WI38 (cell line): ENCODE results near the gene AFMID.

ENCODE experiments used
- H3K4me3 ChIP-seq: 2 replicates; pipeline ENCODE4 v1.5.1; 2011; ENCODE audit warnings: low read depth, mild to moderate bottlenecking, control low read depth, low read length
- TF ChIP-seq, protein P1 (sequence below): IDR thresholded peaks from 2 replicates; pipeline ENCODE4 v1.5.1; 2012; ENCODE audit warnings: low read depth, mild to moderate bottlenecking, control low read depth, low read length

The AFMID gene

DNA sequence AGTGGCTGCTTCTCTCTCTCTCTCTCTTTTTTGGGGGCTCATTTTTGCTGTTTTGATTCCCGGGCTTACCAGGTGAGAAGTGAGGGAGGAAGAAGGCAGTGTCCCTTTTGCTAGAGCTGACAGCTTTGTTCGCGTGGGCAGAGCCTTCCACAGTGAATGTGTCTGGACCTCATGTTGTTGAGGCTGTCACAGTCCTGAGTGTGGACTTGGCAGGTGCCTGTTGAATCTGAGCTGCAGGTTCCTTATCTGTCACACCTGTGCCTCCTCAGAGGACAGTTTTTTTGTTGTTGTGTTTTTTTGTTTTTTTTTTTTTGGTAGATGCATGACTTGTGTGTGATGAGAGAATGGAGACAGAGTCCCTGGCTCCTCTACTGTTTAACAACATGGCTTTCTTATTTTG is 36.6 kb downstream of the AFMID start:
- TF ChIP-seq, protein P1, sequence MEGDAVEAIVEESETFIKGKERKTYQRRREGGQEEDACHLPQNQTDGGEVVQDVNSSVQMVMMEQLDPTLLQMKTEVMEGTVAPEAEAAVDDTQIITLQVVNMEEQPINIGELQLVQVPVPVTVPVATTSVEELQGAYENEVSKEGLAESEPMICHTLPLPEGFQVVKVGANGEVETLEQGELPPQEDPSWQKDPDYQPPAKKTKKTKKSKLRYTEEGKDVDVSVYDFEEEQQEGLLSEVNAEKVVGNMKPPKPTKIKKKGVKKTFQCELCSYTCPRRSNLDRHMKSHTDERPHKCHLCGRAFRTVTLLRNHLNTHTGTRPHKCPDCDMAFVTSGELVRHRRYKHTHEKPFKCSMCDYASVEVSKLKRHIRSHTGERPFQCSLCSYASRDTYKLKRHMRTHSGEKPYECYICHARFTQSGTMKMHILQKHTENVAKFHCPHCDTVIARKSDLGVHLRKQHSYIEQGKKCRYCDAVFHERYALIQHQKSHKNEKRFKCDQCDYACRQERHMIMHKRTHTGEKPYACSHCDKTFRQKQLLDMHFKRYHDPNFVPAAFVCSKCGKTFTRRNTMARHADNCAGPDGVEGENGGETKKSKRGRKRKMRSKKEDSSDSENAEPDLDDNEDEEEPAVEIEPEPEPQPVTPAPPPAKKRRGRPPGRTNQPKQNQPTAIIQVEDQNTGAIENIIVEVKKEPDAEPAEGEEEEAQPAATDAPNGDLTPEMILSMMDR, result no peak
- no peak overlapping the region for H3K4me3 ChIP-seq

DNA sequence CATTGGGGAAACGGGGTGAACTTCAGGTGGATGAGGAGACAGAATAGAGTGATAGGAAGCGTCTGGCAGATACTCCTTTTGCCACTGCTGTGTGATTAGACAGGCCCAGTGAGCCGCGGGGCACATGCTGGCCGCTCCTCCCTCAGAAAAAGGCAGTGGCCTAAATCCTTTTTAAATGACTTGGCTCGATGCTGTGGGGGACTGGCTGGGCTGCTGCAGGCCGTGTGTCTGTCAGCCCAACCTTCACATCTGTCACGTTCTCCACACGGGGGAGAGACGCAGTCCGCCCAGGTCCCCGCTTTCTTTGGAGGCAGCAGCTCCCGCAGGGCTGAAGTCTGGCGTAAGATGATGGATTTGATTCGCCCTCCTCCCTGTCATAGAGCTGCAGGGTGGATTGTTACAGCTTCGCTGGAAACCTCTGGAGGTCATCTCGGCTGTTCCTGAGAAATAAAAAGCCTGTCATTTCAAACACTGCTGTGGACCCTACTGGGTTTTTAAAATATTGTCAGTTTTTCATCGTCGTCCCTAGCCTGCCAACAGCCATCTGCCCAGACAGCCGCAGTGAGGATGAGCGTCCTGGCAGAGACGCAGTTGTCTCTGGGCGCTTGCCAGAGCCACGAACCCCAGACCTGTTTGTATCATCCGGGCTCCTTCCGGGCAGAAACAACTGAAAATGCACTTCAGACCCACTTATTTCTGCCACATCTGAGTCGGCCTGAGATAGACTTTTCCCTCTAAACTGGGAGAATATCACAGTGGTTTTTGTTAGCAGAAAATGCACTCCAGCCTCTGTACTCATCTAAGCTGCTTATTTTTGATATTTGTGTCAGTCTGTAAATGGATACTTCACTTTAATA is 37.3 kb downstream of the AFMID start:
- no peak overlapping the region for H3K4me3 ChIP-seq
- TF ChIP-seq, protein P1, result no peak

DNA sequence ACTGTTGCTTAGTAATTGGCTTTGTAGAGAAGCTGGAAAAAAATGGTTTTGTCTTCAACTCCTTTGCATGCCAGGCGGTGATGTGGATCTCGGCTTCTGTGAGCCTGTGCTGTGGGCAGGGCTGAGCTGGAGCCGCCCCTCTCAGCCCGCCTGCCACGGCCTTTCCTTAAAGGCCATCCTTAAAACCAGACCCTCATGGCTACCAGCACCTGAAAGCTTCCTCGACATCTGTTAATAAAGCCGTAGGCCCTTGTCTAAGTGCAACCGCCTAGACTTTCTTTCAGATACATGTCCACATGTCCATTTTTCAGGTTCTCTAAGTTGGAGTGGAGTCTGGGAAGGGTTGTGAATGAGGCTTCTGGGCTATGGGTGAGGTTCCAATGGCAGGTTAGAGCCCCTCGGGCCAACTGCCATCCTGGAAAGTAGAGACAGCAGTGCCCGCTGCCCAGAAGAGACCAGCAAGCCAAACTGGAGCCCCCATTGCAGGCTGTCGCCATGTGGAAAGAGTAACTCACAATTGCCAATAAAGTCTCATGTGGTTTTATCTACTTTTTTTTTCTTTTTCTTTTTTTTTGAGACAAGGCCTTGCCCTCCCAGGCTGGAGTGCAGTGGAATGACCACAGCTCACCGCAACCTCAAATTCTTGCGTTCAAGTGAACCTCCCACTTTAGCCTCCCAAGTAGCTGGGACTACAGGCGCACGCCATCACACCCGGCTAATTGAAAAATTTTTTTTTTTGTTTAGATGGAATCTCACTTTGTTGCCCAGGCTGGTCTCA is 38.1 kb downstream of the AFMID start:
- no peak overlapping the region for H3K4me3 ChIP-seq
- TF ChIP-seq, protein P1, result no peak

DNA sequence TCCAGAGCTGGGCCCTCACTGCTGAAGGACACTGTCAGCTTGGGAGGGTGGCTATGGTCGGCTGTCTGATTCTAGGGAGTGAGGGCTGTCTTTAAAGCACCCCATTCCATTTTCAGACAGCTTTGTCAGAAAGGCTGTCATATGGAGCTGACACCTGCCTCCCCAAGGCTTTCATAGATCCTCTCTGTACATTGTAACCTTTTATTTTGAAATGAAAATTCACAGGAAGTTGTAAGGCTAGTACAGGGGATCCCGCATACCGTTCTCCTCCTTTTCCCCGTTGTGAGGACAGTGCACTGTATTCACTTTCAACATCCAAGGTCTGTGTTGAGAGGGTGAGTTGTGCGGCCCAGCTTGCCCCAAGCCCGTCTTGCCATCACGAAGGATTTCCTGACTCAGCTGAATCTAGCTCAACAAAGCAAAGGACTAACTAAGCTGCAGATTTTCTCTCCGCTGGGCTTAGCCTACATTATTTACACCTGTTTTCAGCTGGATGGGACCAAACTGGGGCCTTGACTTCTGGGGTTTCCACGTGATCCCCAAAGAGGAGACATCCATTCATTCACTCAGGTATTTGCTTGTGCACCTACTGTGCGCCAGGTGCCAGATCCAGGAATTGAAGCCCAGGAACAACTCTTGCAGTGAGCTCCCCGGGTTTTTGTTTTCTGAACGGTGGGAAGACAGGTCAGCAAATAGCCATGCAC is 39.0 kb downstream of the AFMID start:
- TF ChIP-seq, protein P1, result no peak

DNA sequence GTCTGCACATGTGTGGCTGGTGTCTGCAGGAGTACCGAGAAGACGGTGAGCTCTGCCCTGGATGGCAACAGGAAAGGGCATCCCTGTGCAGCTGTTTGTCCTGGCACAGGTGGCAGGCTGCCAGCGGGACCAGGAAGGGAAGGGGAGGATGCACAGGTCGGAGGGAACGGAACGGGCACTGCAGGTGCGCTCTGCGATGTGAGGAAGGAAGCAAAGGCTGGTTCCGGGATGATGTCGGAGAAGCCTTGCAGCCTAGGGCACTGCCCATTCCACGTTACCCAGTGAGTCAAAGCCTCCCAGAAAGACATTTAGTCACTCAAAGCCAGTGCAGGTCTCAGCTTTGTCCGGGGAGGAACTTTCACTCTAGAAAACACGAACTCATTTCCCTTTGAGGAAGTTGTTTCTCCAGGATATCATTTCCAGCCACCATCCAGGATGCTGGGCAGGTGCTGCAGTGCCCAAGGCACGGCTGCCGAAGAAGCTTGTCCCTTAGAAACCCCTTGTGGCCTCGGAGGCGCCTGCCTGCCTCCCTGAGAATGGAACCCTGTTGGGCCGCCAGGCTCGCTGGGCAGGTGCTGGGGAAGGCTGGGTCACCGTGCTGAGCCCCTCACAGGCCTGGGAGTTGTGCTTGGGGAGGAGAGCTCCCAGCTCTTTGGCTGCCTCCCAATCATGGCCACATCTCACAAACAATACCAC is 39.7 kb downstream of the AFMID start:
- H3K4me3 ChIP-seq, result no peak overlapping the region
- TF ChIP-seq, protein P1, result no peak

More for the DNA sequence above, 39.0 kb downstream of the AFMID start:
- H3K4me3 ChIP-seq, result no peak overlapping the region

DNA sequence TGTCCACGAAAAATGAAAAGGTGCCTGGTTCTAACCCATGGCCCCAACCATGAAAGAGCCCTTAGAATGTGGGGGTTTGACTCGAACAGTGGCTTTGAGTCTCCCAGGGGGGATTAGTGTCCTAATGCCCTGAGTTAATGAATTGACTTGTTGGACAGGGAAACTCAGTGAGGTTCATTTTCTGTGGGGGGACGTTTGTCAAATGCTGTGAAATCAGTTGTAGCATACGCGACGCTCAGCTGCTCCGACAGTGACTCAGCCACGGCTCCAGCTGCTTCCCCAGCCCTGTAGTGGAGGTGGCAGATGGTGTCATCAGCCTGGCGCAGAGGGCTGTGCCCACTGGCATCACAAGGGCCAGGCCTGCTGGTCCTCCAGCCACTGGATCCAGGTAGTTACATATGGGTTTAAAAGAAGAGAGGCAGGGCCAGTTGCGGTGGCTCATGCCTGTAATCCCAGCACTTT is 40.3 kb downstream of the AFMID start:
- TF ChIP-seq, protein P1, result no peak

More for the DNA sequence above, 40.3 kb downstream of the AFMID start:
- H3K4me3 ChIP-seq, result no peak overlapping the region
